GM18907 (cell line): Measurements from ENCODE around the gene COL15A1.
"Not testable (repeated sequence)": the region's sequence is repeated elsewhere in the genome, so short reads cannot be mapped to it uniquely, and the experiment has no call there.

Experiments used
- ATAC-seq: cut with Tn5 transposase; IDR thresholded peaks from one replicate; pipeline ENCODE4 v1.9.1; 2021; ENCODE audit warnings: mild to moderate bottlenecking, moderate library complexity; ENCODE audit not compliant: unreplicated experiment

The COL15A1 gene

GRCh38 chr9:98943682-98944056 lies at the start of gene COL15A1:
TSS of gene COL15A1 (plus strand) at chr9:98943907. CDS start at chr9:98944062, 155 bp downstream.
- no peak for ATAC-seq

GRCh38 chr9:98894171-98894570 lies 49.5 kb upstream of the COL15A1 start:
- ATAC-seq, result no peak

- ATAC-seq, result no peak
These were observed 48.9 kb upstream of the COL15A1 start for GRCh38 chr9:98894761-98895160.

GRCh38 chr9:98896632-98897031 lies 47.1 kb upstream of the COL15A1 start:
- ATAC-seq, result no peak

- ATAC-seq, result no peak
These were observed 46.0 kb upstream of the COL15A1 start for GRCh38 chr9:98897745-98898144.

- ATAC-seq, result no peak
These were observed 44.2 kb upstream of the COL15A1 start for GRCh38 chr9:98899408-98900056.

GRCh38 chr9:98900244-98900643 lies 43.5 kb upstream of the COL15A1 start:
- ATAC-seq, result no peak

GRCh38 chr9:98900725-98901124 lies 43.0 kb upstream of the COL15A1 start:
- ATAC-seq, result no peak

GRCh38 chr9:98901843-98902242 lies 41.9 kb upstream of the COL15A1 start:
- not testable (repeated sequence) for ATAC-seq

GRCh38 chr9:98902516-98902915 lies 41.2 kb upstream of the COL15A1 start:
- ATAC-seq, result no peak

GRCh38 chr9:98902925-98903324 lies 40.8 kb upstream of the COL15A1 start:
- no peak for ATAC-seq

- ATAC-seq, result no peak
These were observed 39.7 kb upstream of the COL15A1 start for GRCh38 chr9:98903961-98904411.

GRCh38 chr9:98905015-98905414 lies 38.7 kb upstream of the COL15A1 start:
- no peak for ATAC-seq

GRCh38 chr9:98906273-98907040 lies 37.2 kb upstream of the COL15A1 start:
- ATAC-seq, result no peak

GRCh38 chr9:98907055-98907454 lies 36.7 kb upstream of the COL15A1 start:
- ATAC-seq, result no peak

- ATAC-seq, result no peak
These were observed 34.6 kb upstream of the COL15A1 start for GRCh38 chr9:98908897-98909634.

- no peak for ATAC-seq
These were observed 33.8 kb upstream of the COL15A1 start for GRCh38 chr9:98909935-98910334.

GRCh38 chr9:98911042-98911441 lies 32.7 kb upstream of the COL15A1 start:
- no peak for ATAC-seq

- not testable (repeated sequence) for ATAC-seq
These were observed 32.0 kb upstream of the COL15A1 start for GRCh38 chr9:98911738-98912137.

- no peak for ATAC-seq
These were observed 31.3 kb upstream of the COL15A1 start for GRCh38 chr9:98912450-98912849.

GRCh38 chr9:98913044-98913443 lies 30.7 kb upstream of the COL15A1 start:
- ATAC-seq, result no peak

- ATAC-seq, result no peak
These were observed 30.0 kb upstream of the COL15A1 start for GRCh38 chr9:98913705-98914104.
